Muscle of leg (tissue), 11 donors: ENCODE results near the gene MACROH2A1. TPM values are rescaled to one million over a fixed set of nuclear protein-coding genes. Genes with fewer than 3 reads are reported as not detected.

Experiments
- DNase-seq: peaks from one replicate; pipeline ENCODE4 v3.0.0; 2013
- H3K27ac ChIP-seq: one replicate; pipeline ENCODE4 v1.5.1; 2013; ENCODE audit warnings: mild to moderate bottlenecking, low read length, control low read depth
- H3K27me3 ChIP-seq: one replicate; pipeline ENCODE4 v1.6.1; 2013; ENCODE audit warnings: low read length; ENCODE audit not compliant: control insufficient read depth, insufficient read depth
- H3K36me3 ChIP-seq: one replicate; pipeline ENCODE4 v1.6.1; 2013; ENCODE audit warnings: low read length; ENCODE audit not compliant: control insufficient read depth, insufficient read depth
- H3K4me1 ChIP-seq: one replicate; pipeline ENCODE4 v1.6.1; 2013; ENCODE audit warnings: low read length; ENCODE audit not compliant: control insufficient read depth, insufficient read depth
- H3K4me3 ChIP-seq: one replicate; pipeline ENCODE4 v1.5.1; 2013; ENCODE audit warnings: low read length, control low read depth
- H3K9me3 ChIP-seq: replicated peaks from 2 replicates; pipeline ENCODE4 v1.6.1; 2013; ENCODE audit warnings: low read depth, low read length; ENCODE audit not compliant: control insufficient read depth
- WGBS: methylation state at CpG from one replicate; pipeline ENCODE4 v1.1.5; 2013; ENCODE audit warnings: missing lambda C conversion rate; ENCODE audit not compliant: insufficient coverage; 5-methylcytosine and 5-hydroxymethylcytosine counted together
- polyA plus RNA-seq, 8 donors: library from polyadenylated mRNA; unstranded; fragments of 120-200 nt; gene quantifications; one replicate each; pipeline versions ENCODE4 v1.2.1 to v1.2.3, GENCODE V29; 2013; ENCODE audit warnings: inconsistent platforms in 1 of 8, low replicate concordance in 1 of 8; ENCODE audit not compliant: insufficient read length in 8 of 8, insufficient read depth in 1 of 8
- total RNA-seq: library from RNA; stranded (reverse); fragments of 120-200 nt; gene quantifications from one replicate; pipeline ENCODE4 v1.2.4, GENCODE V29; 2013

Gene MACROH2A1
- total and polyA plus RNA-seq, 9 donors, result 103 to 117 (median 111) TPM

DNA sequence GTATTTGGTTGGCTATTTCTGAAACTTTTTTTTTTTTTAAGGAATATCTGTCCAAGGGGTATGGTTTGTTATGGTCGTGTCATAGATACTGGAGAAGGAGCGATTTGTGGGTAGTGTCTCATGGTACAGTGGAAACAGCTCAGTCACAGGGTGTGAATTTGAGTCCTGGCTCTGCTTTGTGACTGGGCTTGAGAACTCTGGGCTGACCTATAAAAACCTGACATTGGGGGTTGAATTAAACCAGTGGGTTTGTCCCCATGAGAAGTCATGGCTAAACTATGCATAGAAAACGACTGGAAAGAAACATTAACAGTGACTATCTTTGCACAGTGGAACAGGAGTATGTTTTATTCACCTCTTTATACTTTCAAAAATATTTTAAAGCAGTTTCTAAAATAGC is 54.7 kb downstream of the MACROH2A1 start:
- H3K4me1 ChIP-seq, result peaks cover 14% of the 10 kb centered on the region
- H3K4me3 ChIP-seq, result no peak overlapping the region
- no peaks in the 10 kb centered on the region for H3K27me3 ChIP-seq
- peaks cover 87% of the 10 kb centered on the region for H3K36me3 ChIP-seq
- H3K9me3 ChIP-seq, result no peaks in the 10 kb centered on the region
- H3K27ac ChIP-seq, result no peak overlapping the region
- WGBS, result 79% methylated on average over 2 of the region's 3 CpGs
- no peak for DNase-seq

DNA sequence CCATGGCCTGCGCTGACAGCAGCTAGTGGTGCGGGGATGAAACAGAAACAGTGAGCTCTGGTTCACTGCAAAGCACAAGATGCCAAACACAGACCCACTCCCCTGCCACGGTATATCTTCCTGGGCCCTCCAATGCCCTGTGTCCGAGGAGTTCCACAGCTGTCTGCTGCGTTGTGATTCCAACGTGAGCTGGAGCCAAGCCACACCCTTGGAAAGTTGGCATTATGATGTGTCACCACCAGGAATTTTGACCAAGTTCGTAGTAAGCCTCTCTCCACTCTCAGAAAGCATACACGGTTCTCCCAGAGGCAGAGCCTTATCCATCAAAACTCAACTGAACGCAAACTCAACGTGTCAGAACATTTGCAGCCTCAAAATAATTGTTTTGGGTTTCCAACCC is 55.6 kb downstream of the MACROH2A1 start:
- 74% methylated on average over 8 of the region's 10 CpGs for WGBS
- H3K27ac ChIP-seq, result no peak overlapping the region
- peaks cover 17% of the 10 kb centered on the region for H3K4me1 ChIP-seq
- H3K36me3 ChIP-seq, result peaks cover 91% of the 10 kb centered on the region
- H3K9me3 ChIP-seq, result no peaks in the 10 kb centered on the region
- peak; percentile 61 for DNase-seq
- no peaks in the 10 kb centered on the region for H3K27me3 ChIP-seq
- no peak overlapping the region for H3K4me3 ChIP-seq

DNA sequence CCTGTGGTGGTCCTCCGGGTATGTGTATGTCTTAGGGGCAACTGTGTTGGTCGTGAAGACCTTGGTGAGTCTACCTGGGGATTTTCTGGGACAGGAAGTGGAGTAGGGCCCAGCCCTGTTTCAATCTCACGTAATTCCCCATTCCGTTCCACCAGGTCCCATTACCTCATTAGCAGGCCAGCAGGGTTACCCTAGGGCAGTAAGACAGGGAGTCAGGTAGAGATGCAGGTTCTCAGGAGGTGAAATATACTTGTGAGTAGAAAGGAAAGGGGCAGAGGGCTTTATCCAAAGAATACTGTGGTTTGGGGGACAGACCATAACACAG is 56.5 kb downstream of the MACROH2A1 start:
- no peak for DNase-seq
- 83% methylated on average over 2 of the region's 4 CpGs for WGBS
- Histone ChIP-seq H3K36me3 (peaks cover 96% of the 10 kb centered on the region), H3K4me1 (peaks cover 26% of the 10 kb centered on the region), H3K4me3 (no peak overlapping the region), H3K9me3 (no peaks in the 10 kb centered on the region), H3K27me3 (no peaks in the 10 kb centered on the region), H3K27ac (no peak overlapping the region)

DNA sequence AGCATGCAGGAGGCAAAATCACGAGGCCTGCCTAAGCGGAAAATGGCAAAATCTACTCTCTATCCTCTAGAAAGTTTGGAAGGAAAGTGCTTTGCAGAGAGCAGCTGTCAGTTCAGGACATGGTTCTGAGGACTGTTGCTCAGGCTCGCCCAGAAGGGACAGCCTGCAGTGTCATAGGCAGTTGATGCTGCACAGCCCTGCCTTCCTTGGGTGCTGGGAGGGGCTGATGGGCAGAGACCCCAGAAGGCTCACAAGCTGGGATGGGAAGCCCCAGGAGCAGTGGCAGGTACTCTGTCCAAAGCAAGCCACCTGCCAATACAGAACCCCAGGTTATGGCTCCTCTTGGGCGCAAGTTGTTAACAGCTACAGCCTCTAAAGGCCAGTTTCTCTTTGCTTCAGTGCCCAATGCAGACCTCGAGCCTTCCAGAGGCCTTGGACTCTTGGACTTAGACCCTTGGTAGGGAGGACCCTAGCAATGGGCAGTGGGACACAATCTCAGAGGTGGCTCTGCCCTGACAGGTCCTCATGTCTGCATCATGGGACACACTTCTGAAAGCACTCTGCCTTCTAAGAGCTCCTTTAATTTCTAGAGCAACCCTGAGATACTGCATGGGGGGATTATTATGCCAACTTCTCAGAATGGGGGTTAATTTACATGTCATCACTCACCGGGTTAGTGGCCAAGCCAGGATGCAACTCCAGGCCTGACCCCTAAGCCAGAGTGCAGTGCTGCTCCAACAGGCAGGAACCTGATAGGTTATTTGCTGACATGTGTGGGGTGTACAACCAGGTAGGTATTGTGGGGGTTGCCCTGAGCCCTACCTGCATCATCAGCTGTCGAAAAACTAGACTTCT is 57.1 kb downstream of the MACROH2A1 start:
- no peak overlapping the region for H3K27ac ChIP-seq
- WGBS, result 90% methylated on average over 4 of the region's 7 CpGs
- no peaks in the 10 kb centered on the region for H3K27me3 ChIP-seq
- H3K4me3 ChIP-seq, result no peak overlapping the region
- no peaks in the 10 kb centered on the region for H3K9me3 ChIP-seq
- H3K36me3 ChIP-seq, result peaks cover 96% of the 10 kb centered on the region
- peaks cover 32% of the 10 kb centered on the region for H3K4me1 ChIP-seq
- no peak for DNase-seq

DNA sequence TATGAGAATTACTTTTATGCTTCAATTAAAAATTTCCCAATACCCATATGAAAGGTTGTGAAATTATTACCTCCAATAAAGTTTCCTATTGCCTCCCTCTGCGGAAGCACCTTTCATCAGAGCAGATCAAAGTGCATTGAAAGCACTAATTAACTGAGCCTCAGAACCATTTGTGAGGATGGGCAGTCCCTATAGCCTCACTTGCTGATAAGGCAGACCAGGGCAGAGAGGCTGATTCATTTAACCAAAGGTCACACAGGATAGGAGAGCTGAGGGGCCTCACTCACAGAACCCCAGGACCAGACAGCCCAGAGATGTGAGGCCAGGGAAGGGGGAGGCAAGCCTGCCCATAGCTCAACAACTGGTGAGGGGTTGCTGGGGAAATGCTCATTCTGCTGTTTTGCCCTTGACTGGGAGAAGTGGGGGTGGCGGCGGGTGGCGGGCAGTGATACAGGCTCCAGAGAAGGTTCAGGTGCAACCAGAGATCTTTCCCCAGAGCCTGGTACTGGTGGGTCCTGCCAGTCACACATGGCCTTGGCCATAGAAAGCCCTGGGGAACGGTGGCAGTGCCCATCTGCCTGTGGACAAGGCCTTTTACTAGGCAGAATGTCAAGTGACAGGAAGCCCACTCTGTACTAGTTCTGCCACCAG is 57.9 kb downstream of the MACROH2A1 start:
- WGBS, result 88% methylated on average over 3 of the region's 5 CpGs
- H3K36me3 ChIP-seq, result peaks cover 97% of the 10 kb centered on the region
- H3K9me3 ChIP-seq, result no peaks in the 10 kb centered on the region
- H3K4me3 ChIP-seq, result no peak overlapping the region
- H3K27ac ChIP-seq, result no peak overlapping the region
- peaks cover 37% of the 10 kb centered on the region for H3K4me1 ChIP-seq
- DNase-seq, result no peak
- no peaks in the 10 kb centered on the region for H3K27me3 ChIP-seq

DNA sequence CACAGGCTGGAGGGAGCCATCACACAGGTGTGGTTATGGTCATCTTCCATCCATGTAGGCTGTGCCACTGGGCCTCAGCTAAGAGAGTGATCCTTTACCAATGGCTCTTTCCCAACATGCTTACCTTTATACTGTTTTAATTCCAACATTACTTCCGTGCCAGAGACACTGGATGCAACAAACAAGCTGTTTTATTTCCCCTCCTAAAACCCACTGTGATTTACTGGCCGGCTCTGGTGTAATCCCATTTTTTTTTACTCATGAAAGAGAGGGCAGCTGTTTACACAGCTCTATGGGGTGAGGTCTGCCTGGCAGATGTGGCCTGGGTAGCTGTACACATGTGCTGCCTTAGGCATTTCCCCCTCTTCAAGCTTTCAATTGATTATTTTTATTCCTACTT is 58.5 kb downstream of the MACROH2A1 start:
- peaks cover 37% of the 10 kb centered on the region for H3K4me1 ChIP-seq
- 56% methylated on average over 1 of the region's 2 CpGs for WGBS
- no peaks in the 10 kb centered on the region for H3K9me3 ChIP-seq
- no peaks in the 10 kb centered on the region for H3K27me3 ChIP-seq
- H3K27ac ChIP-seq, result no peak overlapping the region
- no peak overlapping the region for H3K4me3 ChIP-seq
- H3K36me3 ChIP-seq, result peaks cover 97% of the 10 kb centered on the region
- no peak for DNase-seq

DNA sequence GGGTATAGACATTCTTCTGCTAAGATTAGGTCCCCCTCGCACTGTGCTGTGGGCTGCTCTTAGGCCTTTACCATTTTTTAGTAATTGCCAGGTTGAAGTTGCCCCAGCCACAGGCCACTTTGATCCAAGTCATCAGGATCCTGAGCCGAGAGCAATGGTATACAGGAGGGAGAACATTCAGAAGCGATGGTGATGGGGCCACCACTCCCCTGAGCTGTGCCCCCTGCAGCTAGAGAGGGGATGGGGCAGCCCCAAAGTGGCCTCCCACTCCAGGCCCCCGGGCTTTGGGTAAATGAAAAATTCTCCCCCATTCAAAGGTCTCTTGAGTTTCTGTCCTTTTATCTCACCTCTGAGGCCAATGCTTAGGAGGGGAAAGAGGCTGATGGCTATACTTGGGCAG is 59.4 kb downstream of the MACROH2A1 start:
- H3K4me1 ChIP-seq, result peaks cover 34% of the 10 kb centered on the region
- peaks cover 97% of the 10 kb centered on the region for H3K36me3 ChIP-seq
- H3K4me3 ChIP-seq, result no peak overlapping the region
- H3K9me3 ChIP-seq, result no peaks in the 10 kb centered on the region
- DNase-seq, result no peak
- H3K27ac ChIP-seq, result no peak overlapping the region
- WGBS, result 100% methylated on average over 2 of the region's 4 CpGs
- H3K27me3 ChIP-seq, result no peaks in the 10 kb centered on the region

DNA sequence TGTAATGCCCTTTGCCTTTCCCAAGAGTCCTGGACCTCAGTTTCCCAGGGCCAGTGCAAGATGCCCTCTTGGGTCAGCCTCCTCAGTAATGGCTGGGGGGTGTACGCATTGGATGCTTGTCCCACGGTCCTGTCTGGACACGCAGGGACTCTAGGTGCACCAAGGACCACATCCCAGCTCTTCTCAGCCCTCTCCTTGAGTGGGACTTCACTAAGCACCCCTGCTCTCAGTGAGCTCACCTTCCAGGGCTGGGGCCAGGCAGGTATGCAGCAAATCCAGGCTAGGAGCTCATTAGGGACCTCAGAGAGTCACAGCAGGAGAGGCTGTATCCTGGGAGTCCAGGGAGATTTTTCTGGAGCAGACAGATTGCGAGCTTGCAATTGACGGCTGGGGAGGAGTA is 59.8 kb downstream of the MACROH2A1 start:
- Histone ChIP-seq H3K36me3 (peaks cover 97% of the 10 kb centered on the region), H3K4me3 (no peak overlapping the region), H3K9me3 (no peaks in the 10 kb centered on the region), H3K4me1 (peaks cover 34% of the 10 kb centered on the region), H3K27ac (no peak overlapping the region), H3K27me3 (no peaks in the 10 kb centered on the region)
- no CpG with 5 or more reads among the region's 5 CpGs for WGBS
- no peak for DNase-seq

DNA sequence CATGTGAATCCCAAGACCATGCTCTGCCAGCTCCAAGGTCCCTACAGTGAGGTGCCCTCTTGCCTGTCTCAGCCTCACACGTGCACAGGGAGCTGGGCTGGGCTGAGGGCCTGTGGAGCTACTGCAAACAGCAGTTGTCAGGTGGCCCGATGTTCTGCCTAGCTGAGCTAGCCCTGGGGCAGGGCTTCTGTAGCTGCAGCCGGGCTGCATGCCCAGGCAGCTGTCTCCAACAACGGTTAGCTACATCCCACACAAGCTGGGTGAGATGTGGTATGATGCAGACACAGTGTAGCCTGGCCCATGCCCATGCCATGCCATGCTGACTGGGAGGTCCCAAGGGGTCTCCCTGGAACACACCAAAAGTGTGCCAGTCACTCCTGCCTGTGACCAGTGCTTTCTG is 62.0 kb downstream of the MACROH2A1 start:
- WGBS, result 76% methylated on average over 2 of the region's 4 CpGs
- Histone ChIP-seq H3K36me3 (peaks cover 85% of the 10 kb centered on the region), H3K4me1 (peaks cover 23% of the 10 kb centered on the region), H3K4me3 (no peak overlapping the region), H3K27ac (no peak overlapping the region), H3K9me3 (no peaks in the 10 kb centered on the region), H3K27me3 (no peaks in the 10 kb centered on the region)
- DNase-seq, result peak; percentile 77

DNA sequence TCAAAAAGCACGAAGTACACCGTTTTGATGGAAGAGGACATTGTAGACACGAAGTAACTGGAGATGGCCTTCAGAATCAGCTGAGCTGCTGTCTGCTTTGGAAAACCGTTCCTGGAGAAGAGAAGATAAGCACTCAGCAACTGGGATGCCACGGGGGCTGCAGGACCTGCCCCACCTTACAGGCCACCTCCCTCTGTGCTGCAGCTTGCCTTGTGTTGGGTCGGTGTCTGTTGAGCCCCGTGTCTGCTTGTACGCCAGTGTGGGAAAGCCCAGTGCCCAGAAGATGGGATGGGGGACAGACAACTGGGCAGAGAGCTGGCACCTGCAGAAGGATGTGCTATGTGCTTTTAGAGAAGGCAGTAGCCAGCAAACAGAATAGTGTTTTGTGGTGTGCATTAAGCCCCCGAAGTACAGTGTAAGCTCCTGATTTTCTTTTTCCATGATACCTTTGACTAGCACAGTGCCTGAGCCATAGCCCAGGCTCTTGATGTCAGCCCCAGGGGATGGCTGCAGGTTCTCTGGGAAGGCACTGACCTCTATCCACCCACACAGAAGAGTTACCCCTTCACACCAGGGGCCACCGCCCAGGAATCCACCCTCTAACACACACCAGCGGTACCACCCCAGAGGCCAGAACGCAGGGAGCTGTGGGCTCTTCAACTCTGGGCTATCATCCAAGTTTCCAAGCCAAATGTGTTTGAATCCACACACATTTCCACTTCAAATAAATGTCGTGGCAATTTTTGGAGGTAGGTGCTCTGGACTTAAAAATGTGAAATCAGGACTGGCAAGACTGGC is 63.8 kb downstream of the MACROH2A1 start:
- Histone ChIP-seq H3K4me3 (no peak overlapping the region), H3K9me3 (no peaks in the 10 kb centered on the region), H3K36me3 (peaks cover 76% of the 10 kb centered on the region), H3K4me1 (peaks cover 23% of the 10 kb centered on the region), H3K27ac (no peak overlapping the region), H3K27me3 (no peaks in the 10 kb centered on the region)
- DNase-seq, result peak; percentile 36
- 73% methylated on average over 8 of the region's 13 CpGs for WGBS
